Hepatocyte (in vitro differentiated cells): Measurements from ENCODE around the gene G6PD.

ENCODE experiments used
- EZH2 ChIP-seq: fragments of 200-600 bp; sonication (generic); IDR thresholded peaks from 2 replicates; pipeline ENCODE4 v1.6.1; 2016; ENCODE audit warnings: antibody characterized with exemption, mild to moderate bottlenecking, borderline replicate concordance
- TF ChIP-seq, protein P1 (sequence below): fragments of 200-600 bp; sonication (generic); IDR thresholded peaks from 2 replicates; pipeline ENCODE4 v1.5.1; 2016; ENCODE audit warnings: antibody characterized with exemption, mild to moderate bottlenecking; ENCODE audit not compliant: poor library complexity

DNA sequence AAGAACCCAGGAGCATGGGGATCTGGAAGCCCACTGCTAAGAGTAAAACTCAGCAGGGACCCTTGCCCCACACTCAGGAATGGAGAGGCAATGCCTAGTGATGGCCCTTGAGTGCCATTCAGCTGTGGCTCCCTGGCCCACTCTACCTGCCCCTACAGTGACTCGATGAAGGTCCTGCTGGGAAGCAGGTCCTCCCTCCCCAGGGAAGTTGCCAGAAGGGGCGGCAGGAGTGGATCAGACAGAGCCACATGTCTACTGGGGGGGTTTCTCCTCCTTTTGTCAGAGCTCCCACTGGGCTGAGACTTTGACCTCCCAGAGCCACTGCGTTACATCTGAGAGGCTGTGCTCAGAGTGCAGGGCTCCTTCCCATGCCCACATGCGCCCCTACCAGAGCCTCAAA is 57.5 kb downstream of the G6PD start:
- TF ChIP-seq EZH2 = no peak
- TF ChIP-seq, protein P1, sequence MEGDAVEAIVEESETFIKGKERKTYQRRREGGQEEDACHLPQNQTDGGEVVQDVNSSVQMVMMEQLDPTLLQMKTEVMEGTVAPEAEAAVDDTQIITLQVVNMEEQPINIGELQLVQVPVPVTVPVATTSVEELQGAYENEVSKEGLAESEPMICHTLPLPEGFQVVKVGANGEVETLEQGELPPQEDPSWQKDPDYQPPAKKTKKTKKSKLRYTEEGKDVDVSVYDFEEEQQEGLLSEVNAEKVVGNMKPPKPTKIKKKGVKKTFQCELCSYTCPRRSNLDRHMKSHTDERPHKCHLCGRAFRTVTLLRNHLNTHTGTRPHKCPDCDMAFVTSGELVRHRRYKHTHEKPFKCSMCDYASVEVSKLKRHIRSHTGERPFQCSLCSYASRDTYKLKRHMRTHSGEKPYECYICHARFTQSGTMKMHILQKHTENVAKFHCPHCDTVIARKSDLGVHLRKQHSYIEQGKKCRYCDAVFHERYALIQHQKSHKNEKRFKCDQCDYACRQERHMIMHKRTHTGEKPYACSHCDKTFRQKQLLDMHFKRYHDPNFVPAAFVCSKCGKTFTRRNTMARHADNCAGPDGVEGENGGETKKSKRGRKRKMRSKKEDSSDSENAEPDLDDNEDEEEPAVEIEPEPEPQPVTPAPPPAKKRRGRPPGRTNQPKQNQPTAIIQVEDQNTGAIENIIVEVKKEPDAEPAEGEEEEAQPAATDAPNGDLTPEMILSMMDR = no peak
